HEK293 (cell line): ENCODE results near the gene AFG3L2.

Experiments used
- CTCF ChIA-PET: fragments of 350-600 bp; formaldehyde crosslinking; extraction: SDS; loops from one replicate; lab custom pipeline; 2021; ENCODE audit warnings: antibody characterized with exemption; lab: Yijun Ruan, JAX
- POLR2A ChIA-PET: fragments of 300-600 bp; formaldehyde crosslinking; extraction: SDS; loops from one replicate; lab custom pipeline; 2020; ENCODE audit warnings: antibody characterized with exemption, inconsistent platforms; lab: Yijun Ruan, JAX
- H3K27ac ChIP-seq: fragments of 200-500 bp; sonication (Bioruptor generic); 2 replicates; pipeline ENCODE4 v1.5.1; 2014; ENCODE audit warnings: low read depth, low read length, control low read depth, inconsistent platforms; ENCODE audit errors: extremely low read depth
- H3K36me3 ChIP-seq, 2 experiments: fragments of 200-500 bp in 1 of 2; sonication (Bioruptor generic) in 1 of 2; 1 replicate in 1 of 2; 2 replicates in 1 of 2; pipeline ENCODE4 v1.5.1; 2014 to 2017; ENCODE audit warnings: inconsistent platforms in 2 of 2, low read length in 2 of 2; ENCODE audit not compliant: control insufficient read depth in 2 of 2, insufficient read depth in 1 of 2
- H3K4me1 ChIP-seq: fragments of 200-500 bp; sonication (Bioruptor generic); 2 replicates; pipeline ENCODE4 v1.5.1; 2014; ENCODE audit warnings: mild to moderate bottlenecking, low read length, inconsistent platforms; ENCODE audit not compliant: control insufficient read depth, insufficient read depth
- H3K4me3 ChIP-seq: 2 replicates; pipeline ENCODE4 v1.5.1; 2011; ENCODE audit warnings: low read depth, mild to moderate bottlenecking, control low read depth, low read length, moderate library complexity
- H3K9me3 ChIP-seq: fragments of 200-500 bp; sonication (Bioruptor generic); 2 replicates; pipeline ENCODE4 v1.5.1; 2014; ENCODE audit warnings: low read depth, low read length, inconsistent platforms; ENCODE audit not compliant: control insufficient read depth, insufficient read depth
- GFI1B ChIP-seq: fragments of 450-650 bp; formaldehyde crosslinking; IDR thresholded peaks from 2 replicates; pipeline ENCODE4 v1.5.1; 2016; ENCODE audit warnings: missing biosample characterization, missing genetic modification characterization
- KLF9 ChIP-seq: fragments of 450-650 bp; formaldehyde crosslinking; IDR thresholded peaks from 2 replicates; pipeline ENCODE4 v1.5.1; 2016; ENCODE audit warnings: missing biosample characterization, missing genetic modification characterization, low read depth
- ZFHX2 ChIP-seq: fragments of 450-650 bp; formaldehyde crosslinking; conservative IDR thresholded peaks from 2 replicates; pipeline ENCODE4 v1.5.1; 2016; ENCODE audit warnings: missing biosample characterization, missing genetic modification characterization
- ZIC2 ChIP-seq: fragments of 450-650 bp; formaldehyde crosslinking; IDR thresholded peaks from 2 replicates; pipeline ENCODE4 v1.5.1; 2016; ENCODE audit warnings: missing biosample characterization, missing genetic modification characterization
- ZNF138 ChIP-seq: fragments of 450-650 bp; formaldehyde crosslinking; IDR thresholded peaks from 2 replicates; pipeline ENCODE4 v1.5.1; 2016; ENCODE audit warnings: missing biosample characterization, missing genetic modification characterization, borderline replicate concordance
- ZNF174 ChIP-seq: fragments of 450-650 bp; formaldehyde crosslinking; IDR thresholded peaks from 2 replicates; pipeline ENCODE4 v1.5.0; 2017; ENCODE audit warnings: missing biosample characterization, mild to moderate bottlenecking, missing genetic modification characterization
- ZNF366 ChIP-seq: fragments of 450-650 bp; formaldehyde crosslinking; conservative IDR thresholded peaks from 2 replicates; pipeline ENCODE4 v1.5.1; 2016; ENCODE audit warnings: missing biosample characterization, missing genetic modification characterization
- ZNF423 ChIP-seq: fragments of 450-650 bp; formaldehyde crosslinking; IDR thresholded peaks from 2 replicates; pipeline ENCODE4 v1.5.1; 2016; ENCODE audit warnings: missing biosample characterization, missing genetic modification characterization
- ZNF433 ChIP-seq: fragments of 450-650 bp; formaldehyde crosslinking; IDR thresholded peaks from 2 replicates; pipeline ENCODE4 v1.5.1; 2016; ENCODE audit warnings: missing biosample characterization, missing genetic modification characterization, low read depth
- ZNF549 ChIP-seq: fragments of 450-650 bp; IDR thresholded peaks from 2 replicates; pipeline ENCODE4 v1.5.1; 2018; ENCODE audit warnings: missing biosample characterization, missing genetic modification characterization, mild to moderate bottlenecking, inconsistent platforms, moderate library complexity
- ZNF561 ChIP-seq: fragments of 450-650 bp; IDR thresholded peaks from 2 replicates; pipeline ENCODE4 v1.5.1; 2018; ENCODE audit warnings: missing biosample characterization, missing genetic modification characterization, borderline replicate concordance
- ZNF571 ChIP-seq: fragments of 450-650 bp; formaldehyde crosslinking; IDR thresholded peaks from 2 replicates; pipeline ENCODE4 v1.5.0; 2017; ENCODE audit warnings: missing biosample characterization, missing genetic modification characterization
- ZNF624 ChIP-seq: fragments of 450-650 bp; formaldehyde crosslinking; IDR thresholded peaks from 2 replicates; pipeline ENCODE4 v1.5.1; 2017; ENCODE audit warnings: missing biosample characterization, missing genetic modification characterization
- TF ChIP-seq, protein P1 (sequence below): fragments of 450-650 bp; formaldehyde crosslinking; IDR thresholded peaks from 2 replicates; pipeline ENCODE4 v1.5.1; 2017; ENCODE audit warnings: missing biosample characterization, missing genetic modification characterization
- TF ChIP-seq, protein P2 (sequence below): fragments of 450-650 bp; formaldehyde crosslinking; IDR thresholded peaks from 2 replicates; pipeline ENCODE4 v1.5.1; 2016; ENCODE audit warnings: missing biosample characterization, missing genetic modification characterization

The AFG3L2 gene

DNA sequence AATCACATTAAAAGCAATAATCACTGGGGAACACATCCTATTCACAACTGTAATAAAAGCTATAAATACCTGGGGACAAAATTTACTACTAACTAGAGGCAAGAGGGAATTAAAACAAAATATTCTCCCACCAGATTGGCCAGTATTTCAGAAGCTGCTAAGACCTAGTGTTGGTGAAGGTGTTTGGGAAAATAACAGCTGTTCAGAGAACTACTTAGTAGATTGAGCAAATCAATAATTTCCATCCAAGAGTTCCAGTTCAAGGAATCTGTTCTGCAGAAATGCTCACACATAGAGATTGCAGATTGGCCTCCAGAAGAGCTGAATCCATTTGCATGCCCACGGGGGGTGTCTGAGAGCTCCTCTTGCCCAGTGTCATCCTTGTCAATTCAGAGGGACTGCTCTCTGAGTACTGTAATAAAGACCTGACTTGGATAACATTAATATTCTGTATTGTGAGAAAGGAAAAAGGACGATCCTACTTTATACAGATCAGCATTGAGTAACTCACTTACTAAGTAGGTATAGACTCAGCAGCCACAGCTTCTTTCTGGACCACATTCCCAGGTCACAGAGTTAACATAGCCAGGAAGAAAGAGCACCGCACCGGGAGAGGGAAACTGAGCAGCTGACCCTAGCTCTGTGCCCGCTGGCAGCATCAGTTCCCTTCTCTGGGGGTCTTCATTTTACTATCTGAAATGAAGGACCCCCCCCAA lies 63.3 kb downstream of the AFG3L2 start (continued):
- TF ChIP-seq ZNF561 (tag by site-specific recombination) (no peak), GFI1B (tag by site-specific recombination) (no peak), ZNF138 (tag by site-specific recombination) (no peak), ZIC2 (tag by site-specific recombination) (no peak), ZNF174 (tag by site-specific recombination) (no peak), KLF9 (no peak), ZNF433 (tag by site-specific recombination) (no peak), ZNF549 (tag by site-specific recombination) (no peak), ZNF423 (tag by site-specific recombination) (no peak), ZNF571 (tag by site-specific recombination) (no peak)

DNA sequence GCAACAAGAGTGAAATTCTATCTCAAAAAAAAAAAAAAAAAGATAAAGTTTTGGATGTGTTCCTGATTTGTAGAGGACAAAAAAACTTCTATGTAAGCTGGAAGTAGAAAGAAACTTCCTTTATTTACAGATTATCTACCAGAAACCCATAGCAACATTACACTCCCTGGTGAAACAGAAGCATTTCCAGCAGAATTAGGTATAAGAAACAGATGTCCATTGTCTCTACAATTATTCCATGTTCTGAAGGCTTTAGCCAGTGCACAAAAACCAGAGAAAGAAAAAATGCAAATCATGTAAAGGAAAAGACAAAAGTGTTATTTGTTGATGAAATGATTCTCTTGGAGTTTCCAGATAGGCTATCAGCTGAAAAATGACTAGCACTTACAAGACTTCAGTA lies 64.1 kb downstream of the AFG3L2 start:
- Histone ChIP-seq H3K4me3 (no peak overlapping the region), H3K9me3 (no peaks in the 10 kb centered on the region), H3K4me1 (no peaks in the 10 kb centered on the region), H3K27ac (no peak overlapping the region), H3K36me3 (peaks cover 37 to 74% of the 10 kb centered on the region in 2 experiments)
- ChIA-PET CTCF (interaction anchor here (0.6 to 12.6 kb wide), 2 partner anchors 15 to 347 kb away, joined by 3 to 101 read pairs; no protein-coding TSS in a partner anchor), POLR2A (interaction anchor here (0.6 to 1.5 kb wide), 2 partner anchors 37 to 64 kb away, joined by 4 to 5 read pairs; partner anchors contain the start of gene AFG3L2)
- TF ChIP-seq ZNF624 (tag by site-specific recombination), result no peak
- TF ChIP-seq, protein P1, sequence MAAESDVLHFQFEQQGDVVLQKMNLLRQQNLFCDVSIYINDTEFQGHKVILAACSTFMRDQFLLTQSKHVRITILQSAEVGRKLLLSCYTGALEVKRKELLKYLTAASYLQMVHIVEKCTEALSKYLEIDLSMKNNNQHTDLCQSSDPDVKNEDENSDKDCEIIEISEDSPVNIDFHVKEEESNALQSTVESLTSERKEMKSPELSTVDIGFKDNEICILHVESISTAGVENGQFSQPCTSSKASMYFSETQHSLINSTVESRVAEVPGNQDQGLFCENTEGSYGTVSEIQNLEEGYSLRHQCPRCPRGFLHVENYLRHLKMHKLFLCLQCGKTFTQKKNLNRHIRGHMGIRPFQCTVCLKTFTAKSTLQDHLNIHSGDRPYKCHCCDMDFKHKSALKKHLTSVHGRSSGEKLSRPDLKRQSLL (tag by site-specific recombination), result no peak
- TF ChIP-seq ZNF366 (tag by site-specific recombination), result no peak
- no peak for TF ChIP-seq ZFHX2 (tag by site-specific recombination)

DNA sequence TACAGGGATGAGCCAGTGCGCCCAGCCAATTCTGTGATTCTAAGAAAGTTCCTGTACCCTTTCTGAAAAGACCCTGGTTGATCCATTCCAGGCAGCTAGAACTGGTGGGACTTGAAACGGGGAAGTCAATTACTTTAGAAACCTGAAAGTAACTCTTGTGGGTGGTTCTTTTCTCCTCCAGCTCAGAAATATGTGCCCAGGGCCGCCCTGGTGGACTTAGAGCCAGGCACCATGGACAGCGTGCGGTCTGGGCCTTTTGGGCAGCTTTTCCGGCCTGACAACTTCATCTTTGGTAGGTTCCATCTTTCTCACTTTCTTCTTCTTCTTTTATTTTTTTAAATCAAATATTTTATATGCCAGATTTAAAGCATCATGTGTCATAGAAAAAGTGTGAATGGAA lies 66.3 kb downstream of the AFG3L2 start:
- Histone ChIP-seq H3K36me3 (peaks cover 30 to 54% of the 10 kb centered on the region in 2 experiments), H3K4me3 (no peak overlapping the region), H3K4me1 (no peaks in the 10 kb centered on the region), H3K9me3 (no peaks in the 10 kb centered on the region), H3K27ac (no peak overlapping the region)
- POLR2A ChIA-PET, result interaction anchor here (1.2 kb wide), 1 partner anchor 17 kb away, joined by 3 read pairs; no protein-coding TSS in a partner anchor
- CTCF ChIA-PET, result interaction anchor here (0.7 to 12.6 kb wide), 3 partner anchors 17 to 39 kb away, joined by 4 to 101 read pairs (median 4); no protein-coding TSS in a partner anchor
- TF ChIP-seq, protein P2, sequence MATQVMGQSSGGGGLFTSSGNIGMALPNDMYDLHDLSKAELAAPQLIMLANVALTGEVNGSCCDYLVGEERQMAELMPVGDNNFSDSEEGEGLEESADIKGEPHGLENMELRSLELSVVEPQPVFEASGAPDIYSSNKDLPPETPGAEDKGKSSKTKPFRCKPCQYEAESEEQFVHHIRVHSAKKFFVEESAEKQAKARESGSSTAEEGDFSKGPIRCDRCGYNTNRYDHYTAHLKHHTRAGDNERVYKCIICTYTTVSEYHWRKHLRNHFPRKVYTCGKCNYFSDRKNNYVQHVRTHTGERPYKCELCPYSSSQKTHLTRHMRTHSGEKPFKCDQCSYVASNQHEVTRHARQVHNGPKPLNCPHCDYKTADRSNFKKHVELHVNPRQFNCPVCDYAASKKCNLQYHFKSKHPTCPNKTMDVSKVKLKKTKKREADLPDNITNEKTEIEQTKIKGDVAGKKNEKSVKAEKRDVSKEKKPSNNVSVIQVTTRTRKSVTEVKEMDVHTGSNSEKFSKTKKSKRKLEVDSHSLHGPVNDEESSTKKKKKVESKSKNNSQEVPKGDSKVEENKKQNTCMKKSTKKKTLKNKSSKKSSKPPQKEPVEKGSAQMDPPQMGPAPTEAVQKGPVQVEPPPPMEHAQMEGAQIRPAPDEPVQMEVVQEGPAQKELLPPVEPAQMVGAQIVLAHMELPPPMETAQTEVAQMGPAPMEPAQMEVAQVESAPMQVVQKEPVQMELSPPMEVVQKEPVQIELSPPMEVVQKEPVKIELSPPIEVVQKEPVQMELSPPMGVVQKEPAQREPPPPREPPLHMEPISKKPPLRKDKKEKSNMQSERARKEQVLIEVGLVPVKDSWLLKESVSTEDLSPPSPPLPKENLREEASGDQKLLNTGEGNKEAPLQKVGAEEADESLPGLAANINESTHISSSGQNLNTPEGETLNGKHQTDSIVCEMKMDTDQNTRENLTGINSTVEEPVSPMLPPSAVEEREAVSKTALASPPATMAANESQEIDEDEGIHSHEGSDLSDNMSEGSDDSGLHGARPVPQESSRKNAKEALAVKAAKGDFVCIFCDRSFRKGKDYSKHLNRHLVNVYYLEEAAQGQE (tag by site-specific recombination), result peak; percentile 78; the same call in 1 of the 2 replicates
- TF ChIP-seq ZNF138 (tag by site-specific recombination), result no peak
